Uterus (tissue), 2 donors: Measurements from ENCODE around the gene TNPO1.

Experiments used
- POLR2A ChIP-seq, 2 donors: fragments of 450-650 bp; IDR thresholded peaks; one replicate each; pipeline ENCODE4 v1.6.1; 2016; ENCODE audit warnings: antibody characterized with exemption in 2 of 2, mild to moderate bottlenecking in 1 of 2, moderate library complexity in 1 of 2
- TF ChIP-seq, protein P1 (sequence below), 4 experiments: fragments of 200-600 bp in 2 of 4; fragments of 450-650 bp in 2 of 4; sonication (generic) in 2 of 4; IDR thresholded peaks; one replicate each; pipeline ENCODE4 v1.5.1; 2016 to 2019; ENCODE audit warnings: antibody characterized with exemption in 4 of 4, mild to moderate bottlenecking in 2 of 4, moderate library complexity in 1 of 4

DNA sequence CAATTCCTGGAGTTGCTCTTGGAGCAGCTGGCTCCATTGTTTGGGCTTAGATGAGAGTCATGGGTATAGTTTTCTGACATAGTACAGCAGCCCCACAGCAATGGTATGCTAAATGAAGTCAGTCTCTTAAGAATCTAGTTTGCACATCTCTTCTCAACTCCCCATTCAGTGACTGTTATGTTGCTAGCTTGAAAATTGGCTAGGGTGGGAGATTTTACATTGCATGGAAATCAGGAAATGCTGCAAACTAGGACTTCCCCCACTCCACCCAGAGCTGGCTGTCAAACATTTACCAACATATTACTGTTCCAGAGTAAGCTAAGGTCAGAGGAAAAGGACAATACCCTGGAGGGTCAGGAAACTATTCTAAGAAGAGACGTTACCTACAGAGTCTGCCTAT, 121.7 kb downstream of the TNPO1 start:
- no peak for TF ChIP-seq POLR2A (IDR thresholded peaks at IDR 0.05)
- TF ChIP-seq, protein P1, sequence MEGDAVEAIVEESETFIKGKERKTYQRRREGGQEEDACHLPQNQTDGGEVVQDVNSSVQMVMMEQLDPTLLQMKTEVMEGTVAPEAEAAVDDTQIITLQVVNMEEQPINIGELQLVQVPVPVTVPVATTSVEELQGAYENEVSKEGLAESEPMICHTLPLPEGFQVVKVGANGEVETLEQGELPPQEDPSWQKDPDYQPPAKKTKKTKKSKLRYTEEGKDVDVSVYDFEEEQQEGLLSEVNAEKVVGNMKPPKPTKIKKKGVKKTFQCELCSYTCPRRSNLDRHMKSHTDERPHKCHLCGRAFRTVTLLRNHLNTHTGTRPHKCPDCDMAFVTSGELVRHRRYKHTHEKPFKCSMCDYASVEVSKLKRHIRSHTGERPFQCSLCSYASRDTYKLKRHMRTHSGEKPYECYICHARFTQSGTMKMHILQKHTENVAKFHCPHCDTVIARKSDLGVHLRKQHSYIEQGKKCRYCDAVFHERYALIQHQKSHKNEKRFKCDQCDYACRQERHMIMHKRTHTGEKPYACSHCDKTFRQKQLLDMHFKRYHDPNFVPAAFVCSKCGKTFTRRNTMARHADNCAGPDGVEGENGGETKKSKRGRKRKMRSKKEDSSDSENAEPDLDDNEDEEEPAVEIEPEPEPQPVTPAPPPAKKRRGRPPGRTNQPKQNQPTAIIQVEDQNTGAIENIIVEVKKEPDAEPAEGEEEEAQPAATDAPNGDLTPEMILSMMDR (IDR thresholded peaks at IDR 0.05): no peak
